Activated CD4-positive, alpha-beta T cell treated with anti-CD3 and anti-CD28 coated beads for 4 hours (primary cell): Measurements from ENCODE around the gene PCDH9.
A peak's percentile ranks its signal among the peaks of the same experiment; 100 is the strongest.

Experiments used
- DNase-seq, 2 donors: peaks; one replicate each; pipeline ENCODE4 v3.0.0-alpha.2; 2020

PCDH9 gene

GRCh38 chr13:67224148-67224846 lies 5.8 kb downstream of the PCDH9 start:
- peak; percentile 37 to 39 for DNase-seq

GRCh38 chr13:67223742-67224141 lies 6.4 kb downstream of the PCDH9 start:
- DNase-seq: no peak

GRCh38 chr13:67223024-67223423 lies 7.1 kb downstream of the PCDH9 start:
- DNase-seq: no peak

GRCh38 chr13:67221630-67222226 lies 8.4 kb downstream of the PCDH9 start:
- no peak for DNase-seq

GRCh38 chr13:67219113-67219512 lies 11.0 kb downstream of the PCDH9 start:
- DNase-seq: no peak

- DNase-seq: no peak
These were observed 12.3 kb downstream of the PCDH9 start for GRCh38 chr13:67217880-67218279.

GRCh38 chr13:67216864-67217263 lies 13.3 kb downstream of the PCDH9 start:
- DNase-seq: no peak

- DNase-seq: no peak
These were observed 19.9 kb downstream of the PCDH9 start for GRCh38 chr13:67210208-67210607.

GRCh38 chr13:67208552-67208951 lies 21.6 kb downstream of the PCDH9 start:
- no peak for DNase-seq

GRCh38 chr13:67204764-67205163 lies 25.4 kb downstream of the PCDH9 start:
- DNase-seq: no peak

- no peak for DNase-seq
These were observed 29.5 kb downstream of the PCDH9 start for GRCh38 chr13:67200605-67201004.

GRCh38 chr13:67200183-67200582 lies 30.0 kb downstream of the PCDH9 start:
- no peak for DNase-seq

- DNase-seq: no peak
These were observed 32.4 kb downstream of the PCDH9 start for GRCh38 chr13:67197704-67198103.

- no peak for DNase-seq
These were observed 36.2 kb downstream of the PCDH9 start for GRCh38 chr13:67193979-67194378.

- DNase-seq: no peak
These were observed 37.4 kb downstream of the PCDH9 start for GRCh38 chr13:67192751-67193150.

GRCh38 chr13:67186995-67187569 lies 43.1 kb downstream of the PCDH9 start:
- DNase-seq: no peak

GRCh38 chr13:67184247-67184646 lies 45.9 kb downstream of the PCDH9 start:
- no peak for DNase-seq

- DNase-seq: no peak
These were observed 47.0 kb downstream of the PCDH9 start for GRCh38 chr13:67183151-67183550.

- no peak for DNase-seq
These were observed 54.2 kb downstream of the PCDH9 start for GRCh38 chr13:67175836-67176459.

GRCh38 chr13:67168384-67168783 lies 61.8 kb downstream of the PCDH9 start:
- DNase-seq: no peak

GRCh38 chr13:67167420-67167819 lies 62.7 kb downstream of the PCDH9 start:
- no peak for DNase-seq

- no peak for DNase-seq
These were observed 69.0 kb downstream of the PCDH9 start for GRCh38 chr13:67161176-67161575.

- no peak for DNase-seq
These were observed 71.2 kb downstream of the PCDH9 start for GRCh38 chr13:67158903-67159302.

- no peak for DNase-seq
These were observed 73.4 kb downstream of the PCDH9 start for GRCh38 chr13:67156723-67157060.
